Activated naive CD8-positive, alpha-beta T cell treated with anti-CD3 and anti-CD28 coated beads, Interleukin-2, amount 10 ng/mL, durations not matched to agents 7 days and 5 days (primary cell): ENCODE measurements around the gene KLF3. TPM values are rescaled to one million over a fixed set of nuclear protein-coding genes. Genes with fewer than 3 reads are reported as not detected.

Source experiments
- ATAC-seq: fragments of 150-1000 bp; cut with Tn5 transposase; one replicate; pipeline ENCODE4 v1.10.0; 2021; ENCODE audit warnings: low read depth, moderate library complexity
- POLR2A ChIA-PET: fragments of 350-600 bp; sonication (Branson Sonifier 250); formaldehyde crosslinking; loops from one replicate; lab custom pipeline; 2021; ENCODE audit warnings: antibody characterized with exemption; lab: Charles Lee
- DNase-seq: peaks from one replicate; pipeline ENCODE4 v3.0.0; 2021
- H3K27ac Mint-ChIP-seq: one replicate; pipeline ENCODE4 v1.8.0; 2022; ENCODE audit warnings: mild to moderate bottlenecking, mixed read lengths
- H3K27me3 Mint-ChIP-seq: one replicate; pipeline ENCODE4 v1.8.0; 2022; ENCODE audit warnings: mild to moderate bottlenecking, moderate library complexity, mixed read lengths
- H3K36me3 Mint-ChIP-seq: one replicate; pipeline ENCODE4 v1.8.0; 2021; ENCODE audit warnings: mild to moderate bottlenecking, mixed read lengths
- H3K4me1 Mint-ChIP-seq: one replicate; pipeline ENCODE4 v1.8.0; 2021; ENCODE audit warnings: mixed read lengths
- H3K4me3 Mint-ChIP-seq: one replicate; pipeline ENCODE4 v1.8.0; 2022; ENCODE audit warnings: mild to moderate bottlenecking, moderate library complexity, mixed read lengths
- H3K9me3 Mint-ChIP-seq: one replicate; pipeline ENCODE4 v1.8.0; 2021; ENCODE audit warnings: mixed read lengths
- total RNA-seq, 2 experiments: library from RNA; stranded (reverse); gene quantifications; one replicate each; pipeline ENCODE4 v1.2.3, GENCODE V29; 2021

The KLF3 gene
- total RNA-seq, 2 experiments from 2014 or later: 37.8 to 44.1 TPM

DNA sequence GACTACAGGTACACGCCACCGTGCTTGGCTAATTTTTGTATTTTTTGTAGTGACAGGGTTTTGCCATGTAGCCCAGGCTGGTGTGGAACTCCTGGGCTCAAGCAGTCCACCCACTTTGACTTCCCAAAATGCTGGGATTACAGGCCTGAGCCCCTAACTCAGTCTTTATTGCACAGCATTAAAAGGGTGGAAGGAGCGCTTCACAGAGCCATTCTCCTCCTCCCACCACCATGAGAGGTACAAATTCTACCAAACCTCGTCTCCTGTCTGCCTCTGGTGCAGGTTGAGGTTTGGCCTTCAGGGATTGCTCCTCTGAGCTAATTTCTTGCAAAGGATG is 66.5 kb downstream of the KLF3 start:
- POLR2A ChIA-PET: interaction anchor here (1.3 kb wide), 1 partner anchor 411 kb away, joined by 4 read pairs; no protein-coding TSS in a partner anchor
- DNase-seq: no peak
- no peak for ATAC-seq
- no peak overlapping the region for H3K27ac Mint-ChIP-seq
- H3K4me1 Mint-ChIP-seq: peaks cover 5% of the 10 kb centered on the region
- no peaks in the 10 kb centered on the region for H3K36me3 Mint-ChIP-seq
- H3K4me3 Mint-ChIP-seq: no peak overlapping the region
- peaks cover 12% of the 10 kb centered on the region for H3K9me3 Mint-ChIP-seq
- H3K27me3 Mint-ChIP-seq: no peaks in the 10 kb centered on the region

DNA sequence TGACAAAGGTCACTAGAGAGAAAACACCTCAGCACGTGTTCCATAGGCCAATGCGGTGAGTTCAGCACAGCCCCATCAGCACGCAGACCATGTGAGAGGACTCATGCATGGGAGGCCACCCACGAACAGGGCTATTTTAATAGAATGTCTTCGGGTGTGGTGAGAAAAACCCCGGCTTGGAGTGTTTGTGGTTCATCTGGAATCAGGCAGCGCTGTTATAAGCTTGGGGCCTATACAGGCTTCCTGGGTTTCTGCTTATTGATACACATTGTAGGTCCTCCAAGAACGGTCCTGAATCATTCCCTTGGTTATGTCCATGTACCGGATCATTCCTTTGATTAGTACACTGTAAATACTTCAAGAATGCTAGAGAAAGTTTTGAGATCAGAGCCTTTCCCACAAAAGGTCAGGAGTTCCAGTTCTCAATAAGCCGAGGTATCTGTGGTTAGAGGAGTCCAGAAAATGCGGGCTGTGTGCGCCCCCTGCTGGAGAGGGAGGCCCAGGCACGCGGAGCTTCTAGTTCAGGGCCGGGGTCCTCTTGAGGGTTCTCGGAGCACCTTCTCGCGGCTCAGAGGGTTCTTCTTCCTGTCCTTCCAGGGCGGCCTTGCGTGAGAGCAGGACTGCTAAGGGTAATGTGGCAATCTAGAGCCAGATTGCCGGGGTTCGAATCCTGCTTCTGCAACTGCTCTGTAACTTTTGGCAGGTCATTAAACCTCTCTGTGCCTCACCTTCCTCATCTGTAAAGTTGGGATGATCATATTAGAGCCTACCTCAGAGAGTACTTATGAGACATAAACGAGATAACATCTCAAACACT is 67.0 kb downstream of the KLF3 start:
- Mint-ChIP-seq H3K36me3 (no peaks in the 10 kb centered on the region), H3K27me3 (peaks cover 2% of the 10 kb centered on the region), H3K9me3 (peaks cover 12% of the 10 kb centered on the region), H3K27ac (no peak overlapping the region), H3K4me1 (peaks cover 5% of the 10 kb centered on the region), H3K4me3 (no peak overlapping the region)
- POLR2A ChIA-PET: interaction anchor here (0.6 to 1.3 kb wide), 2 partner anchors 412 to 460 kb away, joined by 3 to 4 read pairs; no protein-coding TSS in a partner anchor
- ATAC-seq (peak; percentile 71), DNase-seq (peak; percentile 83)

DNA sequence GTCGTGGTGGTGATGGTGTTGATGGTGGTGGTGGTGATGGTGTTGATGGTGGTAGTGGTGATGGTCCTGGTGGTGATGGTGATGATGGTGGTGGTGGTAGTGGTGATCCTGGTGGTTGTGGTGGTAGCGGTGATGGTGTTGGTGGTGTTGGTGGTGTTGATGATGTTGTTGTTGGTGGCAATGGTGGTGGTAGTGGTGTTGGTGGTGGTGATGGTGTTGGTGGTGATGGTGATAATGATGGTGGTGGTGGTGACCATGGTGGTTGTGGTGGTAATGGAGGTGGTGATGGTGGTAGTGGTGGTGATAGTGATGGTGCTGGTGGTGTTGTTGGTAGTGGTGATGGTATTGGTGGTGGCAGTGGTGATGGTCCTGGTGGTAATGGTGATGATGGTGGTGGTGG is 69.7 kb downstream of the KLF3 start:
- Mint-ChIP-seq H3K36me3 (no peaks in the 10 kb centered on the region), H3K4me3 (peak overlapping the region; percentile 19), H3K27me3 (peaks cover 4% of the 10 kb centered on the region), H3K9me3 (peaks cover 14% of the 10 kb centered on the region), H3K27ac (peak overlapping the region; percentile 72), H3K4me1 (peaks cover 5% of the 10 kb centered on the region)
- DNase-seq (no peak), ATAC-seq (no peak)
- POLR2A ChIA-PET: interaction anchor here (1.0 kb wide), 1 partner anchor 10 kb away, joined by 3 read pairs; no protein-coding TSS in a partner anchor

DNA sequence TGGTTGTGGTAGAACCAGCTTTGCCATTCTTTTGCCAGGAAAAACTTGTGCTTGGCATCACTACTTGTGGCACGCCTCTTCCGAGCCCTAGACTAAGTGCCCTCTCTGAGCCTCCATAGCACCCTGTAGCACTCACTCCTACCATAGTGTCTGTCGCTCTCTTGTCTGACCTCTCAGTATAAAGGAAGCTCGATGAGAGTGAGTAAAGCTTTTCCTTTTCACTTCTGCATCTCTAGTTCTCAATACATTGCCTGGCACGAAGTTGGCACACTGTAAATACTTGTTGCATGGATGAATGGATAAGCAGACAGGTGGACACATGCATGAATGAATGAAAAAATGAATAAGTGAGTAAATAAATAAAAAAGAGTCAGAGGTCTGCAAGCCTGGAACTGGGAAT is 70.4 kb downstream of the KLF3 start:
- H3K9me3 Mint-ChIP-seq: peaks cover 14% of the 10 kb centered on the region
- no peaks in the 10 kb centered on the region for H3K36me3 Mint-ChIP-seq
- H3K4me3 Mint-ChIP-seq: no peak overlapping the region
- DNase-seq (no peak), ATAC-seq (no peak)
- peaks cover 5% of the 10 kb centered on the region for H3K4me1 Mint-ChIP-seq
- peak overlapping the region; percentile 72 for H3K27ac Mint-ChIP-seq
- POLR2A ChIA-PET: interaction anchor here (1.0 kb wide), 1 partner anchor 9 kb away, joined by 3 read pairs; no protein-coding TSS in a partner anchor
- peaks cover 4% of the 10 kb centered on the region for H3K27me3 Mint-ChIP-seq

DNA sequence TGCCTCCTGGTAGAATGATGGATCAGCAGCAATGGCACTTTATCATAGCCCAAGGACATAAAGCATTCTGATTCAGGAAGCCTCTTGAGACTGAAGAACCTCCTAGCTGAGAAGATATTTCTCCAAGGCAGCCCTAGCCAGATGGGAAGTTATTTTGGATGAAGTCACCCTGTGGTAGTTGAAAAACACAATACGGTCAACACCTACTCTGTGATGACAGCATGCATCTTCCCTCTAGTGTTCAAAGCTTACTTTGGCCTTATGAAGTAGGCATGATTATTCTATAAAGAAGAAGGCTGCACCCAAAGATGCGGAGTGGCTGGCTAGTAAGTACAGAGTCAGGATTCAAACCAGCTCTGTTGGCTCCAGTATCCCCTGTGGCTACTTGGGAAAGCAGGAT is 70.9 kb downstream of the KLF3 start:
- Mint-ChIP-seq H3K4me1 (peaks cover 5% of the 10 kb centered on the region), H3K4me3 (no peak overlapping the region), H3K9me3 (peaks cover 14% of the 10 kb centered on the region), H3K36me3 (no peaks in the 10 kb centered on the region), H3K27ac (no peak overlapping the region), H3K27me3 (peaks cover 4% of the 10 kb centered on the region)
- POLR2A ChIA-PET: no interaction called here
- ATAC-seq: no peak
- no peak for DNase-seq

DNA sequence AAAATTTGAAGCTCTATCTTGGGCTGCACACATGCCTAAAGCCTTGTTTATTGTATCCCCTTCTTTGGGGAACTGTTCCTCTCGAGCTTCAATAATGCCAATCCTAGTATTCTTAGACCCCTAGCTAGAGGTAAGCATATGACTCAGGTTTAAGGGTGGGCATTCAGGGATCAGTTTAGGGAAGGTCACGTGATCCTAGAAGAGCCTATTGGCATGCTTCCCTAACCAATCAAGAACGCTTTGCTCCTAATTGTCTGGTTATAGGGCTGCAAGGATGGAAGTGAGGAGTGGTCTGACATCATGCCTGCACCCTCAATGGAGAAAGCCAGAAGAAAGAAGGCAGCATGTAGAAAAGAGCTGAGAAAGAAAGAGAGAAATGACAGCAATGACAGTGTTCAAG is 71.9 kb downstream of the KLF3 start:
- Mint-ChIP-seq H3K36me3 (no peaks in the 10 kb centered on the region), H3K9me3 (peaks cover 15% of the 10 kb centered on the region), H3K4me1 (peaks cover 2% of the 10 kb centered on the region), H3K4me3 (no peak overlapping the region), H3K27me3 (peaks cover 4% of the 10 kb centered on the region), H3K27ac (no peak overlapping the region)
- DNase-seq: no peak
- no peak for ATAC-seq
- POLR2A ChIA-PET: no interaction called here

DNA sequence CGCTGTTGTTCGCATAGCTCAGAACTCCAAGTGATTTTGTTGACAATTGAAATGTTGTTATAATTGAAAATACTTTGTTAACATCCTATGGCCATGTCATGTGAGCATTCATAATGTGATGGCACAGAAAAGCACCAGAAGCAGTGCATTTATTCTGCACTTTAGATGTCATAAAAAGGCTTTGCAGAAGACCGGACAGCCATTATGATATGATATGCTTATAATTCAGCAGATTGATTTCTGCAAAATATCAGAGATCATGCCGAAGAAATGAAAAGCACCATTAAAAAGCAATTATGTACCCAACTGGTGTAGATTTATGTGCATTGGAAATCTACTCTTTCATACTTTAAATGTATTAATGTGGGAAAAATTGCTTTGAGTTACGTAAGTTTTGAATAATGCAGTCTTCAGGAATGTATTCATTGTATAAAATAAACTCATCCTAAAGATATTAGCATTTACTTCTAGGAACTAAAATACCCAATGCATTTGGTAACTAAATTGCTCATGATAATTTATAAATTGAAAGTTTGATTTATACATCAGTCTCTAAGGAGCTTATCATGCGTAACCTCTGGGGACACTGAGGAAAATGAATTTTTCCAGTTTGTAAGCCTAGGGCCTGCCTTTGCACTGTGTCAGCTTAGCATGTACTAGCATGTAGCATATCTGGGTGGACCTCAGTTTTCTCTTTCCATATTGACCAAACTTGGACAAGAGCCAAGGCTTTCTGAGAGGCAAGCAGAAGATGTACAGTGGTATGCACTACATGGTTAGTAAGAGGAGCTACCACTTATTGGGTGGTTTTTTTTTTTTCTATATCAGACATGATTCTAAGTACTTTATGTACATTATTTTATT is 75.2 kb downstream of the KLF3 start:
- POLR2A ChIA-PET: no interaction called here
- Mint-ChIP-seq H3K4me1 (peaks cover 6% of the 10 kb centered on the region), H3K27ac (no peak overlapping the region), H3K4me3 (no peak overlapping the region), H3K9me3 (peaks cover 3% of the 10 kb centered on the region), H3K36me3 (no peaks in the 10 kb centered on the region), H3K27me3 (peaks cover 9% of the 10 kb centered on the region)
- DNase-seq: no peak
- no peak for ATAC-seq

DNA sequence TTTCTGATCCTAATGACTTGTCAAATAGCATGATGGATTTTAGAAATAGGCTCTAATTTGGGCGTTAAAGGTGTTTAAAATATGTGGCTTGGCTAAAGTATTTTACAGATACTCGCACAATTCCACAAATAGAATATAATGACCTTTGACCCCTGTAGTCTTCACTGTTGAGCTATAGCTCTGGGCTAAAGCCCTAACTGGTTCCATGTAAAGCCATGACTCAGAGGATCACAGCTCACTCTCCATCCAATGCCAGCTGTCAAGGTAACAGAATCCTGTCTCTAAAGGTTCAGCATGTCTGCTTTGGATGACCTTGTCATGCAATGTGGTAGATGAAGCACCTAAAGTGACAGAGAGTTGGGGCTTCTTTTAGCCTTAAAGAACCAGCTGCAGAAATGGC is 76.3 kb downstream of the KLF3 start:
- POLR2A ChIA-PET: no interaction called here
- H3K9me3 Mint-ChIP-seq: peaks cover 3% of the 10 kb centered on the region
- no peak overlapping the region for H3K4me3 Mint-ChIP-seq
- H3K36me3 Mint-ChIP-seq: no peaks in the 10 kb centered on the region
- no peak overlapping the region for H3K27ac Mint-ChIP-seq
- H3K27me3 Mint-ChIP-seq: peaks cover 9% of the 10 kb centered on the region
- peaks cover 6% of the 10 kb centered on the region for H3K4me1 Mint-ChIP-seq
- no peak for ATAC-seq
- no peak for DNase-seq

DNA sequence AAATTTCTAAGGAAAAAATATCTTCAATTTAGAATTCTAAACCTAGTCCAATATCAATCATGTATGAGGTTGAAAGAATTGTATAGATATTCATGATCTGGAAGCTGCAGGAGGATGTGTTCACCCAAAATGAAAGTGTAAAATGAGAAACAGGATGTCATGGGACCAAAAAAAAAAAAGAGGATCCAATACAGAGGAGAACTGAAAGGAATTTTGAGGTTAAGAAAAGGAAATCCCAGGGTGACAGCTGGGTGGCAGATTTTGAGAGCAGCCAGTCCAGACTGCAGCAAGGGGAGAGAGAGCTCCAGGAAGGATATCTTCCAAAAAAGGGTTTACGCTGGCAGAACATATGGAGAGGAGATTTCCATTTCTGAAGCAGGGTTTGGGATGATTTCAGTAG is 79.9 kb downstream of the KLF3 start:
- no peak overlapping the region for H3K4me3 Mint-ChIP-seq
- peaks cover 15% of the 10 kb centered on the region for H3K9me3 Mint-ChIP-seq
- H3K27me3 Mint-ChIP-seq: peaks cover 5% of the 10 kb centered on the region
- H3K27ac Mint-ChIP-seq: no peak overlapping the region
- POLR2A ChIA-PET: interaction anchor here (0.7 to 1.1 kb wide), 2 partner anchors 10 to 976 kb away, joined by 3 read pairs; no protein-coding TSS in a partner anchor
- H3K36me3 Mint-ChIP-seq: peaks cover 13% of the 10 kb centered on the region
- ATAC-seq (no peak), DNase-seq (no peak)
- peaks cover 6% of the 10 kb centered on the region for H3K4me1 Mint-ChIP-seq

DNA sequence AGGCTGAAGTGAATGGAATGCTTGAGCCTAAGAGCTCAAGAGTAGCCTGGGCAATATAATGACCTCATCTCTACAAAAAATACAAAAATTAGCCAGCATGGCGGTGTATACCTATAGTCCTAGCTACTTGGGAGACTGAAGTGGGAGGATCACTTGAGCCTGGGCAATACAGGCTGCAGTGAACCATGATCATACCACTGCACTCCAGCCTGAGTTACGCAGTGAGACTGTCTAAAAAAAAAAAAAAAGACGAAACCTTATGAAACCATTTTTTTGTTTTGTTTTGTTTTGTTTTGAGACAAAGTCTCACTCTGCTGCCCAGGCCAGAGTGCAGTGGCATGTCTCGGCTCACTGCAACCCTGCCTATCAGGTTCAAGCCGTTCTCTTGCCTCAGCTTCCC is 81.9 kb downstream of the KLF3 start:
- peaks cover 5% of the 10 kb centered on the region for H3K27me3 Mint-ChIP-seq
- H3K36me3 Mint-ChIP-seq: peaks cover 13% of the 10 kb centered on the region
- H3K4me1 Mint-ChIP-seq: peaks cover 6% of the 10 kb centered on the region
- DNase-seq: no peak
- H3K9me3 Mint-ChIP-seq: peaks cover 14% of the 10 kb centered on the region
- no peak overlapping the region for H3K4me3 Mint-ChIP-seq
- ATAC-seq: no peak
- POLR2A ChIA-PET: no interaction called here
- H3K27ac Mint-ChIP-seq: no peak overlapping the region

DNA sequence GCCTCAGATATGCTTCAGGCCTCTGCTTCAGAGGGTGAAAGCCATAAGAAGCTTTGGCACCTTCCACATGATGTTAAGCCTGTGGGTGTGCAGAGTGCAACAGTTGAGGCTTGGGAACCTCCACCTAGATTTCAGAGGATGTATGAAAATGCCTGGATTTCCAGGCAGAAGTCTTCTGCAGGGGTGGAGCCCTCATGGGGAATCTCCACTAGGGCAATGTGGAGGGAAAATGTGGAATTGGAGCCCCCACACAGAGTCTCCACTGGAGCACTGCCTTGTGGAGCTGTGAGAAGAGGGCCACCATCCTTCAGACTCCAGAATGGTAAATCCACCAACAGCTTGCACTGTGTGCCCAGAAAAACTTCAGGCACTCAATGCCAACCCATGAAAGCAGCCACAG is 83.6 kb downstream of the KLF3 start:
- DNase-seq (no peak), ATAC-seq (no peak)
- POLR2A ChIA-PET: no interaction called here
- Mint-ChIP-seq H3K4me1 (peaks cover 14% of the 10 kb centered on the region), H3K9me3 (peaks cover 14% of the 10 kb centered on the region), H3K4me3 (no peak overlapping the region), H3K36me3 (peaks cover 13% of the 10 kb centered on the region), H3K27ac (no peak overlapping the region), H3K27me3 (peaks cover 2% of the 10 kb centered on the region)

DNA sequence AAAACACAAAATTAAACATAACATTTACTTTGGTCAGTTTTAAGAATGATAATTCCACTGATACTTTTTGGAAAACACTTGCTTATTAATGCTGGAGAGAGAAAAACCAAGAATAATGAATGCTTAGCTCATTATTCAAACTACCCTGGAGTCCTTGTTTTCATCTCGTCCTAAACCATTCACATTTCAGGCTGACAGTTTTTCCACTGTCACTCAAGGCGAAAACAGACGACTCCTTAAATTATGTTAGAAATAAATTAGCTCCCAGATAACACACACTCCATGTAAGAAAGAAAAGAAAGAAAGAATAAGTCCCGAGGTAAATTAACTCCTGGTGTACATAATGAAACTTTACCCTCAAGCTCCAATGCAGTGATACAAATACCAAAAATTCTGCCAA is 85.3 kb downstream of the KLF3 start:
- no peaks in the 10 kb centered on the region for H3K27me3 Mint-ChIP-seq
- H3K36me3 Mint-ChIP-seq: peaks cover 13% of the 10 kb centered on the region
- H3K9me3 Mint-ChIP-seq: peaks cover 14% of the 10 kb centered on the region
- DNase-seq: no peak
- H3K4me3 Mint-ChIP-seq: no peak overlapping the region
- H3K4me1 Mint-ChIP-seq: peaks cover 8% of the 10 kb centered on the region
- no peak for ATAC-seq
- H3K27ac Mint-ChIP-seq: no peak overlapping the region
- POLR2A ChIA-PET: no interaction called here
